Sigmoid colon (tissue), 4 donors: Measurements from ENCODE around the gene YEATS2.

Experiments used
- EP300 ChIP-seq, 4 donors: sonication (generic); formaldehyde crosslinking; IDR thresholded peaks; one replicate each; pipeline ENCODE4 v1.6.1; 2017; ENCODE audit warnings: antibody characterized with exemption in 4 of 4
- POLR2A ChIP-seq, 2 donors: fragments of 450-650 bp; IDR thresholded peaks; one replicate each; pipeline ENCODE4 v1.6.1; 2016; ENCODE audit warnings: antibody characterized with exemption in 2 of 2, mild to moderate bottlenecking in 2 of 2, moderate library complexity in 2 of 2
- TF ChIP-seq, protein P1 (sequence below), 4 experiments: fragments of 450-650 bp in 3 of 4; fragments of 200-600 bp in 1 of 4; IDR thresholded peaks; one replicate each; pipeline ENCODE4 v1.5.1; 2016 to 2019; ENCODE audit warnings: antibody characterized with exemption in 4 of 4, mild to moderate bottlenecking in 3 of 4, moderate library complexity in 2 of 4

- TF ChIP-seq, protein P1, sequence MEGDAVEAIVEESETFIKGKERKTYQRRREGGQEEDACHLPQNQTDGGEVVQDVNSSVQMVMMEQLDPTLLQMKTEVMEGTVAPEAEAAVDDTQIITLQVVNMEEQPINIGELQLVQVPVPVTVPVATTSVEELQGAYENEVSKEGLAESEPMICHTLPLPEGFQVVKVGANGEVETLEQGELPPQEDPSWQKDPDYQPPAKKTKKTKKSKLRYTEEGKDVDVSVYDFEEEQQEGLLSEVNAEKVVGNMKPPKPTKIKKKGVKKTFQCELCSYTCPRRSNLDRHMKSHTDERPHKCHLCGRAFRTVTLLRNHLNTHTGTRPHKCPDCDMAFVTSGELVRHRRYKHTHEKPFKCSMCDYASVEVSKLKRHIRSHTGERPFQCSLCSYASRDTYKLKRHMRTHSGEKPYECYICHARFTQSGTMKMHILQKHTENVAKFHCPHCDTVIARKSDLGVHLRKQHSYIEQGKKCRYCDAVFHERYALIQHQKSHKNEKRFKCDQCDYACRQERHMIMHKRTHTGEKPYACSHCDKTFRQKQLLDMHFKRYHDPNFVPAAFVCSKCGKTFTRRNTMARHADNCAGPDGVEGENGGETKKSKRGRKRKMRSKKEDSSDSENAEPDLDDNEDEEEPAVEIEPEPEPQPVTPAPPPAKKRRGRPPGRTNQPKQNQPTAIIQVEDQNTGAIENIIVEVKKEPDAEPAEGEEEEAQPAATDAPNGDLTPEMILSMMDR (IDR thresholded peaks at IDR 0.05), result no peak
- TF ChIP-seq POLR2A (IDR thresholded peaks at IDR 0.05) (no peak), EP300 (IDR thresholded peaks at IDR 0.05) (no peak)
Measured at GRCh38 chr3:183837894-183838293, 140.3 kb downstream of the YEATS2 start.
